ENCODE measurements around the gene RTN3.
"Not testable (repeated sequence)": the region's sequence is repeated elsewhere in the genome, so short reads cannot be mapped to it uniquely, and the experiment has no call there.

RTN3 gene

DNA sequence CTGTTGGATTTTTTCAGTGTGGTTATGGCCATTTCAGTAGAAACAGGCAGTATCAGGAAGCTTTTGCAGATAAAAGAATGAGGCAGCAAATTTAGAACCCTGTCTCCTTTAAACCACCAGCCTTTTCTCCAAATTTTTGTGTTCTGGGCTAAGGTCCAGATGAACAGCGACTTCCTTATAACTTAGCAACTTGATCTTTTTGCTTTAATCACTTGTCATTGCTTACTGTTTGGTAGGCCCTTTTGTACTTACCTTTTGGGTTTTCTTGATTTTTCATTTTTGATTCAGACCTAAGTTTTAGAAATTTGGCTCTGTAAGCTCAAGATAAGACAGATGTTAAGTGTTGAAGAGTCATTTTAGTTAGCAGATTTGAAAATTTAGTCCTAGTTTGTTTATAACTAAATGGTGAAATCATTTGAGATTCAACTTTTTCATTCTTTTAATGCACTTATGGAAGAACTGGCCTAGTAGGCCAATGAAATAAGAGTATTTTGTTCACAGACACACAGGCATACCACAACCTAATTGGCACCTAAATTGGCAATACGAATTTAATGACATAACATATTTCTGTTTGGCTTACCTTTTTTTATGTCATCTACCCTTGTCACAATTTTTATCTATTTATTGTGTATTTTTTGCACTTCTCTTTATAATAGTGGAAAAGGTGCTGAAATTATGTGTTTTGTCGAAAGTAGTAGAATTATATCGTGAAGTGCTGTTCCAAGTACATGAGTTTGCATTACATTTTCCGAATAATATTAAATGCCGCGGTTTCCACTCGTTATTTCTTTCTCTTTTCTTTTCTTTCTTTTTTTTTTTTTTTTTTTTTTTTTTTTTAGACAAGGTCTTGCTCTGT, 2.1 kb downstream of the RTN3 start:
- H3K27me3 ChIP-seq (replicated peaks; ENCODE audit: control insufficient read depth, insufficient read depth, low read length): no peaks in the 10 kb centered on the region
- peak overlapping the region; percentile 100 for H3K4me3 ChIP-seq (ENCODE audit: low read length)
- no peaks in the 10 kb centered on the region for H3K9me3 ChIP-seq (ENCODE audit: control insufficient read depth, low read length)
- H3K4me1 ChIP-seq (ENCODE audit: control insufficient read depth, insufficient read depth, low read length): peaks cover 59% of the 10 kb centered on the region
- peaks cover 3% of the 10 kb centered on the region for H3K36me3 ChIP-seq (ENCODE audit: control insufficient read depth, insufficient read depth, low read length, severe bottlenecking)
- DNase-seq (ENCODE audit: low read depth): peak; percentile 69
- peak overlapping the region; percentile 99 for H3K9ac ChIP-seq (ENCODE audit: low read length)

- DNase-seq (ENCODE audit: low read depth); H3K9me3 ChIP-seq (ENCODE audit: control insufficient read depth, low read length); H3K36me3 ChIP-seq (ENCODE audit: control insufficient read depth, insufficient read depth, low read length, severe bottlenecking); H3K27me3 ChIP-seq (replicated peaks; ENCODE audit: control insufficient read depth, insufficient read depth, low read length): not testable (repeated sequence)
- Histone ChIP-seq H3K4me1 (ENCODE audit: control insufficient read depth, insufficient read depth, low read length) (peaks cover 72% of the 10 kb centered on the region), H3K9ac (ENCODE audit: low read length) (peak overlapping the region; percentile 52), H3K4me3 (ENCODE audit: low read length) (peak overlapping the region; percentile 24)
Observed at GRCh38 chr11:63685158-63685721, 3.9 kb downstream of the RTN3 start.

- Histone ChIP-seq H3K4me3 (ENCODE audit: low read length) (peak overlapping the region; percentile 11), H3K36me3 (ENCODE audit: control insufficient read depth, insufficient read depth, low read length, severe bottlenecking) (peaks cover 3% of the 10 kb centered on the region), H3K4me1 (ENCODE audit: control insufficient read depth, insufficient read depth, low read length) (peaks cover 72% of the 10 kb centered on the region), H3K27me3 (replicated peaks; ENCODE audit: control insufficient read depth, insufficient read depth, low read length) (no peaks in the 10 kb centered on the region), H3K9ac (ENCODE audit: low read length) (peak overlapping the region; percentile 6), H3K9me3 (ENCODE audit: control insufficient read depth, low read length) (no peaks in the 10 kb centered on the region)
- DNase-seq (ENCODE audit: low read depth): peak; percentile 24
Observed at GRCh38 chr11:63686926-63687325, 5.6 kb downstream of the RTN3 start.

GRCh38 chr11:63687845-63688244, 6.5 kb downstream of the RTN3 start:
- Histone ChIP-seq H3K4me1 (ENCODE audit: control insufficient read depth, insufficient read depth, low read length) (peaks cover 72% of the 10 kb centered on the region), H3K4me3 (ENCODE audit: low read length) (no peak overlapping the region), H3K9me3 (ENCODE audit: control insufficient read depth, low read length) (no peaks in the 10 kb centered on the region), H3K36me3 (ENCODE audit: control insufficient read depth, insufficient read depth, low read length, severe bottlenecking) (peaks cover 3% of the 10 kb centered on the region), H3K27me3 (replicated peaks; ENCODE audit: control insufficient read depth, insufficient read depth, low read length) (no peaks in the 10 kb centered on the region), H3K9ac (ENCODE audit: low read length) (peak overlapping the region; percentile 16)
- no peak for DNase-seq (ENCODE audit: low read depth)

GRCh38 chr11:63694596-63694995, 13.3 kb downstream of the RTN3 start:
- peaks cover 13% of the 10 kb centered on the region for H3K36me3 ChIP-seq (ENCODE audit: control insufficient read depth, insufficient read depth, low read length, severe bottlenecking)
- H3K9me3 ChIP-seq (ENCODE audit: control insufficient read depth, low read length): no peaks in the 10 kb centered on the region
- no peaks in the 10 kb centered on the region for H3K27me3 ChIP-seq (replicated peaks; ENCODE audit: control insufficient read depth, insufficient read depth, low read length)
- no peak for DNase-seq (ENCODE audit: low read depth)
- no peak overlapping the region for H3K9ac ChIP-seq (ENCODE audit: low read length)
- no peak overlapping the region for H3K4me3 ChIP-seq (ENCODE audit: low read length)
- H3K4me1 ChIP-seq (ENCODE audit: control insufficient read depth, insufficient read depth, low read length): peaks cover 22% of the 10 kb centered on the region

GRCh38 chr11:63698976-63699733, 17.9 kb downstream of the RTN3 start:
- no peak for DNase-seq (ENCODE audit: low read depth)
- Histone ChIP-seq H3K27me3 (replicated peaks; ENCODE audit: control insufficient read depth, insufficient read depth, low read length) (no peaks in the 10 kb centered on the region), H3K4me1 (ENCODE audit: control insufficient read depth, insufficient read depth, low read length) (peaks cover 11% of the 10 kb centered on the region), H3K9ac (ENCODE audit: low read length) (no peak overlapping the region), H3K4me3 (ENCODE audit: low read length) (no peak overlapping the region), H3K9me3 (ENCODE audit: control insufficient read depth, low read length) (no peaks in the 10 kb centered on the region), H3K36me3 (ENCODE audit: control insufficient read depth, insufficient read depth, low read length, severe bottlenecking) (peaks cover 13% of the 10 kb centered on the region)

GRCh38 chr11:63699896-63700295, 18.6 kb downstream of the RTN3 start:
- DNase-seq (ENCODE audit: low read depth): no peak
- Histone ChIP-seq H3K36me3 (ENCODE audit: control insufficient read depth, insufficient read depth, low read length, severe bottlenecking) (peaks cover 9% of the 10 kb centered on the region), H3K9ac (ENCODE audit: low read length) (no peak overlapping the region), H3K4me3 (ENCODE audit: low read length) (no peak overlapping the region), H3K4me1 (ENCODE audit: control insufficient read depth, insufficient read depth, low read length) (peaks cover 11% of the 10 kb centered on the region), H3K9me3 (ENCODE audit: control insufficient read depth, low read length) (no peaks in the 10 kb centered on the region), H3K27me3 (replicated peaks; ENCODE audit: control insufficient read depth, insufficient read depth, low read length) (no peaks in the 10 kb centered on the region)

DNA sequence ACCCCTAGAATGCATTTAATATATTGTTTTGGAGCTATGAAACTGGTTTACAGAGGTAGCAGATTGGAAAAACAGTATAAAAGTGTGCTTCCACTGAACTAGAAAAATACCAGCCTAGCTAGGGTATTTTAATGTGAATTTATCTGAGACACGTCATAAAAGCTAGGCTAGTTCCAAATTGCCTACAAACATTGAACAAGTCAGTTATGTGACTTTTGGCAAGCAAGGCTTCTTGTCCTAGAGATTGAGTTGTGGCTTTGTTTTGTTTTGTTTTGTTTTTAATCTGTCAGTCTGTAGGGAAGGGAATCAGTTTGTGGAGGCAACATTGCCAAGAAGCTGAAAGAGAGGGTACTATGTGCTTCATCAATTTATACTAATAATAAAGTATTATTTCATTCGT, 24.2 kb downstream of the RTN3 start:
- no peak overlapping the region for H3K9ac ChIP-seq (ENCODE audit: low read length)
- H3K27me3 ChIP-seq (replicated peaks; ENCODE audit: control insufficient read depth, insufficient read depth, low read length): no peaks in the 10 kb centered on the region
- peaks cover 11% of the 10 kb centered on the region for H3K36me3 ChIP-seq (ENCODE audit: control insufficient read depth, insufficient read depth, low read length, severe bottlenecking)
- no peaks in the 10 kb centered on the region for H3K9me3 ChIP-seq (ENCODE audit: control insufficient read depth, low read length)
- peaks cover 29% of the 10 kb centered on the region for H3K4me1 ChIP-seq (ENCODE audit: control insufficient read depth, insufficient read depth, low read length)
- H3K4me3 ChIP-seq (ENCODE audit: low read length): no peak overlapping the region
- no peak for DNase-seq (ENCODE audit: low read depth)

DNA sequence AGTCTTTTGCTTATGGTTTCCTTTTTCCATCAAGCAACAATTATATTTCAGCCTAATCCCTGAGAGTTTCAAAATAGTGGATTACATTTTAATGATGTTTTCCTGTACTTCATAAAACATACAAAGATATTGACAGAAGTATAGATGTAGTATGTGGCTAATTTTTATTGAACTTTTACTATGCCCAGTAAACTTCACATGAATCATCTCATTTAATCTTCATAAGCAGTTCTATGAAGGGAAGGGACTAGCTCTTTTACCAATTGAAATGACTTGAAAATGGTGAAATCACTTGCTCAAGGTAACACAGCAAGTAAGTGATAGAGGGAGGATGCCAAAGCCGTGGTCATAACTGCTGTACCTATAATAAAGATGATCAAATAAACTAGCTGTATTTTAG, 27.5 kb downstream of the RTN3 start:
- Histone ChIP-seq H3K9ac (ENCODE audit: low read length) (no peak overlapping the region), H3K36me3 (ENCODE audit: control insufficient read depth, insufficient read depth, low read length, severe bottlenecking) (peaks cover 11% of the 10 kb centered on the region)

DNA sequence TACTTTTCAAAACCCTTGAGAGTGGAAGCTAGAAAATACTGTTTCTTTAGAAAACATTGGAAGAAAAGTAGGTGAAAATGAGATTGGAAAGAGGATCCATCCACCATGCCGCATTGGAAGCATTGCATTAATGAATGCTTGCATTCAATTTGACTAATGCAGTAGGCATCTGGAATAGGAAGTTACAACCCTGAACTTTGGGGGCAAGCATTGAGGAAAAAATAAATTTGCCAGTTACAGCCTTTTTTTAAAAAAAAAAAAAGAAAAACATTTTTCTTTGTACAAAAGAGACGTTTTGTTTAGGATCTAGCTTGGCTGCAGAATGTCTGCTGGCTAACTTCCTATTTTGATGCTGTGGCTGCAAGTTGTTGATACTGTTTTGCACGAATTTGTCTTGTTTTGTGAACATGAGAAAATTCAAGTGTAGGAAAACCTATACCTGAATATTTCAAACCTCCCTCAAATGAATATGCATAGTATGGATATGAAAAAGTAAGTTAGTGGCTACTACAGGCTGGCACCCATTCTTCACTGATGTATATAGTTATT, 28.1 kb downstream of the RTN3 start:
- no peak for DNase-seq (ENCODE audit: low read depth)
- Histone ChIP-seq H3K4me3 (ENCODE audit: low read length) (no peak overlapping the region), H3K9me3 (ENCODE audit: control insufficient read depth, low read length) (no peaks in the 10 kb centered on the region), H3K4me1 (ENCODE audit: control insufficient read depth, insufficient read depth, low read length) (peaks cover 47% of the 10 kb centered on the region), H3K27me3 (replicated peaks; ENCODE audit: control insufficient read depth, insufficient read depth, low read length) (no peaks in the 10 kb centered on the region), H3K9ac (ENCODE audit: low read length) (no peak overlapping the region), H3K36me3 (ENCODE audit: control insufficient read depth, insufficient read depth, low read length, severe bottlenecking) (peaks cover 11% of the 10 kb centered on the region)

More for the DNA sequence above, 27.5 kb downstream of the RTN3 start:
- Histone ChIP-seq H3K4me1 (ENCODE audit: control insufficient read depth, insufficient read depth, low read length) (peaks cover 45% of the 10 kb centered on the region), H3K27me3 (replicated peaks; ENCODE audit: control insufficient read depth, insufficient read depth, low read length) (no peaks in the 10 kb centered on the region), H3K9me3 (ENCODE audit: control insufficient read depth, low read length) (no peaks in the 10 kb centered on the region), H3K4me3 (ENCODE audit: low read length) (no peak overlapping the region)
- DNase-seq (ENCODE audit: low read depth): no peak

Data from adipocyte (in vitro differentiated cells).